HepG2 (cell line): Measurements from ENCODE around the gene MROH2A. TPM values are rescaled to one million over a fixed set of nuclear protein-coding genes. Genes with fewer than 3 reads are reported as not detected.
A peak's percentile ranks its signal among the peaks of the same experiment; 100 is the strongest.

Experiments
- AGO1 ChIP-seq: fragments of 200-400 bp; formaldehyde crosslinking; IDR thresholded peaks from 2 replicates; pipeline ENCODE4 v1.6.1; 2017; ENCODE audit warnings: mild to moderate bottlenecking, low read depth, low read length, moderate library complexity; ENCODE audit not compliant: poor library complexity, severe bottlenecking
- CEBPB ChIP-seq: IDR thresholded peaks from 2 replicates; pipeline ENCODE4 v1.6.1; 2011; ENCODE audit warnings: low read depth, low read length, improper control_type of control experiment, borderline replicate concordance
- DRAP1 ChIP-seq: IDR thresholded peaks from 2 replicates; pipeline ENCODE4 v1.6.1; 2016; ENCODE audit warnings: missing genetic modification reagents, missing compliant biosample characterization
- E2F1 ChIP-seq: sonication (generic); formaldehyde crosslinking; IDR thresholded peaks from 2 replicates; pipeline ENCODE4 v1.5.0; 2020; ENCODE audit warnings: missing genetic modification reagents
- HOXA7 ChIP-seq: sonication (generic); formaldehyde crosslinking; IDR thresholded peaks from 2 replicates; pipeline ENCODE4 v1.8.1; 2022; ENCODE audit warnings: mild to moderate bottlenecking, missing genetic modification reagents, moderate library complexity
- KDM3A ChIP-seq: IDR thresholded peaks from 2 replicates; pipeline ENCODE4 v1.6.1; 2018; ENCODE audit warnings: low read depth, missing compliant biosample characterization
- ZBTB7B ChIP-seq: sonication (generic); formaldehyde crosslinking; IDR thresholded peaks from 2 replicates; pipeline ENCODE4 v1.4.0; 2020; ENCODE audit warnings: missing genetic modification reagents
- ZFP62 ChIP-seq: sonication (generic); formaldehyde crosslinking; IDR thresholded peaks from 2 replicates; pipeline ENCODE4 v1.4.0; 2020; ENCODE audit warnings: missing genetic modification reagents
- ZNF281 ChIP-seq: sonication (generic); formaldehyde crosslinking; IDR thresholded peaks from 2 replicates; pipeline ENCODE4 v1.4.0; 2020; ENCODE audit warnings: missing genetic modification reagents, borderline replicate concordance
- ZNF605 ChIP-seq: sonication (generic); formaldehyde crosslinking; IDR thresholded peaks from 2 replicates; pipeline ENCODE4 v1.8.0; 2022; ENCODE audit warnings: mild to moderate bottlenecking, missing genetic modification reagents
- ZNF773 ChIP-seq: sonication (generic); formaldehyde crosslinking; IDR thresholded peaks from 2 replicates; pipeline ENCODE4 v1.4.0; 2020; ENCODE audit warnings: missing genetic modification reagents, borderline replicate concordance
- ZNF816 ChIP-seq: sonication (generic); formaldehyde crosslinking; IDR thresholded peaks from 2 replicates; pipeline ENCODE4 v1.8.0; 2022; ENCODE audit warnings: missing genetic modification reagents, mild to moderate bottlenecking, borderline replicate concordance
- polyA plus RNA-seq, 8 experiments: library from polyadenylated mRNA; depleted of rRNA in 3 of 8; stranded (reverse) in 7 of 8; unstranded in 1 of 8; fragments of >200 nt; fragmentation: Illumina TruSeq in 4 of 8; extraction: Trizol in 4 of 8; gene quantifications; 2 replicates each; pipeline versions ENCODE4 v1.2.1 to v1.2.3, GENCODE V29; 2011 to 2016; ENCODE audit warnings: low read depth in 4 of 8, missing spikeins in 1 of 8, mixed read lengths in 1 of 8; ENCODE audit not compliant: insufficient read depth in 1 of 8
- total RNA-seq, 5 experiments: library from RNA; depleted of rRNA; stranded (reverse); fragments of >200 nt; fragmentation: Illumina TruSeq; extraction: Trizol; gene quantifications; 2 replicates each; pipeline ENCODE4 v1.2.3, GENCODE V29; 2016; ENCODE audit warnings: low read depth in 1 of 5
- TF ChIP-seq, protein P1 (sequence below), 2 experiments: fragments of 450-650 bp in 1 of 2; sonication (generic) in 1 of 2; formaldehyde crosslinking in 1 of 2; IDR thresholded peaks; 2 replicates each; pipeline versions ENCODE4 v1.6.1 to v1.8.0; 2016 to 2022; ENCODE audit warnings: antibody characterized with exemption in 1 of 2, mild to moderate bottlenecking in 1 of 2, missing genetic modification reagents in 1 of 2

The MROH2A gene
- total and polyA plus RNA-seq, 2 of the 13 experiments (the other 11 are each of a cell fraction or from before 2014, with no cell fraction given), result 0.03 to 0.04 TPM

DNA sequence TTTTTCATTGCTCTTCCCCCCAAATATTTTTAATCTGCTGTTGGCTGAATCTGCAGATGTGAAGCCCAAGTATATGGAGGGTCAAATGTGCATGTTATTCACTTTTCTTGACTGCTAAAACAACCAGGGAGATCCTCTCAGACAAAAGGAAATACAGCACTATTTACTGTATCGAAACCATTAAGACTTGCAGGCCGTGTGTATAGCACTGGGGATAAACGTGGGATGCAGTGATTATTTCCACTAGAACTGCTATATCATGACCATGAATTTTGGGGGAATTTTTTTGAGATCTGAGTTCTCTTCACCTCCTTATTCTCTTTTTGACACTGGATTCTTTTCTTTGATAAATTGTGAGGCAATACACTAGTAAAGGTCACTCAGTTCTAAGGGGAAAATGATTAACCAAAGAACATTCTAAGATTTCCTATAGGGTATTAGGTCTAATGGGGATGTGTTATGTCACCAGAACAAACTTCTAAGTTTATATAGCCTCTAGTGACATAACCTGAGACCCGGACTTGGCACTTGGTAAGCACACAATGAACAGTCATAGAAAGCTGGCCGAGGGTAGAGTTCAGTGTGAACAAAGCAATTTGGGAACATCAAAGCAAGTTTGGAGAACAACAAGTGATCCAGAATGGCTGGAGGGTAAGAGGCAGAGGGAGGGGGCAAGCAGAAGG is 32.9 kb upstream of the MROH2A start (continued):
- TF ChIP-seq ZNF816 (CRISPR knock-in tag) (peak; percentile 88; the same call in 1 of the 2 replicates), AGO1 (no peak), ZNF281 (CRISPR knock-in tag) (peak; percentile 71; the same call in 1 of the 2 replicates), ZNF773 (no peak), ZBTB7B (CRISPR knock-in tag) (peak; percentile 71), ZFP62 (CRISPR knock-in tag) (no peak), CEBPB (peak; percentile 73), ZNF605 (CRISPR knock-in tag) (peak; percentile 76), HOXA7 (CRISPR knock-in tag) (0 out of 2 replicates have a peak, but pooled peaks have one; percentile 50), DRAP1 (CRISPR knock-in tag) (peak; percentile 55; the same call in 1 of the 2 replicates), KDM3A (CRISPR knock-in tag) (peak; percentile 70; the same call in 1 of the 2 replicates), E2F1 (no peak)
- TF ChIP-seq, protein P1, sequence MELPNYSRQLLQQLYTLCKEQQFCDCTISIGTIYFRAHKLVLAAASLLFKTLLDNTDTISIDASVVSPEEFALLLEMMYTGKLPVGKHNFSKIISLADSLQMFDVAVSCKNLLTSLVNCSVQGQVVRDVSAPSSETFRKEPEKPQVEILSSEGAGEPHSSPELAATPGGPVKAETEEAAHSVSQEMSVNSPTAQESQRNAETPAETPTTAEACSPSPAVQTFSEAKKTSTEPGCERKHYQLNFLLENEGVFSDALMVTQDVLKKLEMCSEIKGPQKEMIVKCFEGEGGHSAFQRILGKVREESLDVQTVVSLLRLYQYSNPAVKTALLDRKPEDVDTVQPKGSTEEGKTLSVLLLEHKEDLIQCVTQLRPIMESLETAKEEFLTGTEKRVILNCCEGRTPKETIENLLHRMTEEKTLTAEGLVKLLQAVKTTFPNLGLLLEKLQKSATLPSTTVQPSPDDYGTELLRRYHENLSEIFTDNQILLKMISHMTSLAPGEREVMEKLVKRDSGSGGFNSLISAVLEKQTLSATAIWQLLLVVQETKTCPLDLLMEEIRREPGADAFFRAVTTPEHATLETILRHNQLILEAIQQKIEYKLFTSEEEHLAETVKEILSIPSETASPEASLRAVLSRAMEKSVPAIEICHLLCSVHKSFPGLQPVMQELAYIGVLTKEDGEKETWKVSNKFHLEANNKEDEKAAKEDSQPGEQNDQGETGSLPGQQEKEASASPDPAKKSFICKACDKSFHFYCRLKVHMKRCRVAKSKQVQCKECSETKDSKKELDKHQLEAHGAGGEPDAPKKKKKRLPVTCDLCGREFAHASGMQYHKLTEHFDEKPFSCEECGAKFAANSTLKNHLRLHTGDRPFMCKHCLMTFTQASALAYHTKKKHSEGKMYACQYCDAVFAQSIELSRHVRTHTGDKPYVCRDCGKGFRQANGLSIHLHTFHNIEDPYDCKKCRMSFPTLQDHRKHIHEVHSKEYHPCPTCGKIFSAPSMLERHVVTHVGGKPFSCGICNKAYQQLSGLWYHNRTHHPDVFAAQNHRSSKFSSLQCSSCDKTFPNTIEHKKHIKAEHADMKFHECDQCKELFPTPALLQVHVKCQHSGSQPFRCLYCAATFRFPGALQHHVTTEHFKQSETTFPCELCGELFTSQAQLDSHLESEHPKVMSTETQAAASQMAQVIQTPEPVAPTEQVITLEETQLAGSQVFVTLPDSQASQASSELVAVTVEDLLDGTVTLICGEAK (IDR thresholded peaks at IDR 0.05), result no peak
- TF ChIP-seq, protein P1 (CRISPR knock-in tag; IDR thresholded peaks at IDR 0.05), result peak; percentile 49; the same call in 1 of the 2 replicates
